Stomach (tissue), 9 donors: ENCODE data around the gene ANAPC4. TPM values are rescaled to one million over a fixed set of nuclear protein-coding genes. Genes with fewer than 3 reads are reported as not detected.

Experiments used
- DNase-seq, 2 donors: peaks; one replicate each; pipeline versions ENCODE4 v3.0.0 to v3.0.0-alpha.2; 2013 to 2019
- H3K27ac ChIP-seq, 5 donors: fragments of 200-600 bp in 4 of 5; sonication (generic) in 4 of 5; one replicate each; pipeline ENCODE4 v1.5.1; 2013 to 2019; ENCODE audit warnings: mild to moderate bottlenecking in 1 of 5, moderate library complexity in 1 of 5
- H3K27me3 ChIP-seq, 3 donors: fragments of 200-600 bp; sonication (generic); one replicate each; pipeline ENCODE4 v1.5.1; 2017 to 2019; ENCODE audit warnings: mixed run types in 1 of 3
- H3K36me3 ChIP-seq, 4 donors: fragments of 200-600 bp; sonication (generic); 1 replicate in 3 of 4; 2 replicates in 1 of 4; pipeline ENCODE4 v1.5.1; 2016 to 2019
- H3K4me1 ChIP-seq, 4 donors: fragments of 200-600 bp; sonication (generic); one replicate each; pipeline ENCODE4 v1.5.1; 2016 to 2019
- H3K4me3 ChIP-seq, 4 donors: fragments of 200-600 bp; sonication (generic) in 3 of 4; one replicate each; pipeline ENCODE4 v1.5.1; 2016 to 2019; ENCODE audit warnings: mild to moderate bottlenecking in 1 of 4
- H3K9me3 ChIP-seq, 4 donors: fragments of 200-600 bp; sonication (generic); one replicate each; pipeline ENCODE4 v1.5.1; 2016 to 2019
- EP300 ChIP-seq: sonication (generic); formaldehyde crosslinking; IDR thresholded peaks from one replicate; pipeline ENCODE4 v1.6.1; 2017; ENCODE audit warnings: antibody characterized with exemption
- POLR2A ChIP-seq, 4 donors: fragments of 450-650 bp; IDR thresholded peaks; one replicate each; pipeline ENCODE4 v1.6.1; 2016; ENCODE audit warnings: antibody characterized with exemption in 4 of 4, control low read depth in 2 of 4, mild to moderate bottlenecking in 1 of 4, moderate library complexity in 1 of 4
- POLR2AphosphoS5 ChIP-seq, 3 donors: sonication (generic); formaldehyde crosslinking; IDR thresholded peaks; one replicate each; pipeline ENCODE4 v1.6.1; 2016; ENCODE audit warnings: antibody characterized with exemption in 3 of 3
- WGBS, 5 donors: extraction: QIAGEN DNeasy Blood & Tissue Kit in 3 of 5; methylation state at CpG; one replicate each; pipeline versions ENCODE4 v1.1.5 to v1.1.7; 2013 to 2018; 5-methylcytosine and 5-hydroxymethylcytosine counted together
- intact Hi-C: fragments of 100-400 bp; cut with DNase I; formaldehyde crosslinking; loops from one replicate; pipeline ENCODE4 v1.15.1; 2023; ENCODE audit warnings: low total_unique reads
- polyA plus RNA-seq, 3 donors: library from polyadenylated mRNA; stranded (reverse); fragments of 200-250 nt; gene quantifications; one replicate each; pipeline ENCODE4 v1.2.3, GENCODE V29; 2013
- total RNA-seq, 5 donors: library from RNA; depleted of rRNA; stranded (reverse); fragments of >200 nt; gene quantifications; one replicate each; pipeline versions ENCODE4 v1.1.0 to v1.2.3, GENCODE V29; 2014 to 2016
- TF ChIP-seq, protein P1 (sequence below), 7 experiments: fragments of 450-650 bp in 4 of 7; fragments of 200-600 bp in 3 of 7; sonication (generic) in 3 of 7; IDR thresholded peaks; one replicate each; pipeline ENCODE4 v1.5.1; 2016 to 2019; ENCODE audit warnings: antibody characterized with exemption in 7 of 7, control low read depth in 2 of 7, mild to moderate bottlenecking in 1 of 7
- donor health status: healthy with polysubstance abuse.
- donor health status: Bipolar disorder and iron deficiency.
- donor health status: healthy.

The ANAPC4 gene
- total and polyA plus RNA-seq, 8 donors: 9.0 to 72.8 (median 27.0) TPM

DNA sequence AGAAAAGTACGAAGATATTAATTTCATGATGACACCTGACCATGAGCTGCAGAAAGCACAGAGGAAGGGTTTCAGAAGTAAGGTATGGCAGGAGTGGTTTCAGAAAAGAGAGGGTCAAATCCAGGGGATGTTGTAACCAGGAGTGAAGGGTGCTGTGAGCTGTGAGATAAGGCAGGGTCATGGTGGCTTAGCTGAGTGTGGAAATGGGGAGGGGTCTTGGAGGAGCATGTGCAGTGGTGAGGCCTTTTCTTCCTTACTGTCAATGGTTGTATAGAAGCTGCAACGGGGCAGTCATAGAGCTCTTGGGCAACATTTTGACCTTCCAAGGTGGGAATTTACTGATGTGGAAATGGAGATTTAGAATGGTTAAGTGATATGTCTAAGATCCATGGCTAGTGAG, 2.5 kb downstream of the ANAPC4 start:
- WGBS, 5 donors: 84 to 98% (median 93%) methylated on average over 2 of the region's 2 CpGs
- DNase-seq: no peak
- H3K9me3 ChIP-seq: no peaks in the 10 kb centered on the region
- H3K27me3 ChIP-seq: no peaks in the 10 kb centered on the region
- H3K4me3 ChIP-seq: no peak overlapping the region
- H3K4me1 ChIP-seq: peaks cover 4 to 34% (median 22%) of the 10 kb centered on the region in 4 donors
- H3K27ac ChIP-seq: no peak overlapping the region
- TF ChIP-seq POLR2AphosphoS5 (IDR thresholded peaks at IDR 0.05) (no peak), EP300 (no peak), POLR2A (IDR thresholded peaks at IDR 0.05) (no peak)
- TF ChIP-seq, protein P1, sequence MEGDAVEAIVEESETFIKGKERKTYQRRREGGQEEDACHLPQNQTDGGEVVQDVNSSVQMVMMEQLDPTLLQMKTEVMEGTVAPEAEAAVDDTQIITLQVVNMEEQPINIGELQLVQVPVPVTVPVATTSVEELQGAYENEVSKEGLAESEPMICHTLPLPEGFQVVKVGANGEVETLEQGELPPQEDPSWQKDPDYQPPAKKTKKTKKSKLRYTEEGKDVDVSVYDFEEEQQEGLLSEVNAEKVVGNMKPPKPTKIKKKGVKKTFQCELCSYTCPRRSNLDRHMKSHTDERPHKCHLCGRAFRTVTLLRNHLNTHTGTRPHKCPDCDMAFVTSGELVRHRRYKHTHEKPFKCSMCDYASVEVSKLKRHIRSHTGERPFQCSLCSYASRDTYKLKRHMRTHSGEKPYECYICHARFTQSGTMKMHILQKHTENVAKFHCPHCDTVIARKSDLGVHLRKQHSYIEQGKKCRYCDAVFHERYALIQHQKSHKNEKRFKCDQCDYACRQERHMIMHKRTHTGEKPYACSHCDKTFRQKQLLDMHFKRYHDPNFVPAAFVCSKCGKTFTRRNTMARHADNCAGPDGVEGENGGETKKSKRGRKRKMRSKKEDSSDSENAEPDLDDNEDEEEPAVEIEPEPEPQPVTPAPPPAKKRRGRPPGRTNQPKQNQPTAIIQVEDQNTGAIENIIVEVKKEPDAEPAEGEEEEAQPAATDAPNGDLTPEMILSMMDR (IDR thresholded peaks at IDR 0.05): no peak
- peaks cover 4 to 44% (median 36%) of the 10 kb centered on the region in 4 donors for H3K36me3 ChIP-seq
- intact Hi-C loops: no loop called here

DNA sequence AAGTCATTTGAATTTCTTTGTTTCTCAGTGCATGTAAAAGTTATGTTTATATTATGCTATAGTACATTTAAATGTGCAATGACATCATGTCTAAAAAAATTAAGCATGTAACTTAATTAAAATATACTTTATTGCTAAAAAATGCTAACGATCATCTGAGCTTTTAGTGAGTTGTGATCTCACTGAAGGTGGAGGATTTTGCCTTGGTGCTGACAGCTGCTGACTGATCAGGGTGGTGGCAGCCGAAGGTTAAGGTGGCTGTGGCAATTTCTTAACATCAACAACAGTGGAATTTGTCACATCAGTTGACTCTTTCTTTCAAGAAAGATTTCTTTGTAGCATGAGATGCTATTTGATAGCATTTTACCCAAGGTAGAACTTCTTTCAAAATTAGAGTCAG, 6.6 kb downstream of the ANAPC4 start:
- Histone ChIP-seq H3K9me3 (no peaks in the 10 kb centered on the region), H3K27me3 (no peaks in the 10 kb centered on the region), H3K4me1 (peaks cover 0 to 12% (median 7%) of the 10 kb centered on the region in 4 donors), H3K4me3 (no peak overlapping the region), H3K27ac (no peak overlapping the region), H3K36me3 (peaks cover 8 to 80% (median 75%) of the 10 kb centered on the region in 4 donors)
- DNase-seq: no peak
- 54 to 84% (median 67%) methylated on average over 2 of the region's 2 CpGs for WGBS, 5 donors
- intact Hi-C loops: no loop called here
- TF ChIP-seq POLR2A (IDR thresholded peaks at IDR 0.05) (no peak), POLR2AphosphoS5 (IDR thresholded peaks at IDR 0.05) (no peak), EP300 (no peak)
- TF ChIP-seq, protein P1 (IDR thresholded peaks at IDR 0.05): no peak

DNA sequence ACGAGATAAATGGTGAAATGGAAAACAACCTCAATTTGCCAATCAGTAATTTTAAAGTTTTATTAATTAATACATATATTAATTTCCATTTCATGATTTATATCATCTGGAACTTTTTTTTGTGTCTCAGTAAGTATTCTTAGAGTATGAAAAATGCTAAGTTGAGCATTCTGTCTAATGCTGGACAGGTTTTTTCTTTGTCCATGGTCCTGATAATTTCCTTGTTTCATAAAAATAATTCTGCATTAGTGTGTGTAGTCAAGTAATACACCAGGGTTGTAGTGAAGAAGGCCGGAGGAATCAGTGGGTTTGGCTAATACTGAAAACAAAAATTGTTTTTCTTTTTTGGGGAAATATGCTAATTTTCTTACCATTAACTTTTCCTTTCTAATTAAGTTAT, 9.9 kb downstream of the ANAPC4 start:
- WGBS, 5 donors: 91 to 97% (median 95%) methylated on average over 2 of the region's 2 CpGs
- H3K36me3 ChIP-seq: peaks cover 18 to 96% (median 92%) of the 10 kb centered on the region in 4 donors
- DNase-seq: no peak
- no peak overlapping the region for H3K27ac ChIP-seq
- H3K9me3 ChIP-seq: no peaks in the 10 kb centered on the region
- no peaks in the 10 kb centered on the region for H3K27me3 ChIP-seq
- no peaks in the 10 kb centered on the region for H3K4me1 ChIP-seq
- H3K4me3 ChIP-seq: no peak overlapping the region
- TF ChIP-seq, protein P1 (IDR thresholded peaks at IDR 0.05): no peak
- no peak for TF ChIP-seq POLR2A (IDR thresholded peaks at IDR 0.05)
- no peak for TF ChIP-seq POLR2AphosphoS5 (IDR thresholded peaks at IDR 0.05)
- no peak for TF ChIP-seq EP300
- intact Hi-C loops: no loop called here

DNA sequence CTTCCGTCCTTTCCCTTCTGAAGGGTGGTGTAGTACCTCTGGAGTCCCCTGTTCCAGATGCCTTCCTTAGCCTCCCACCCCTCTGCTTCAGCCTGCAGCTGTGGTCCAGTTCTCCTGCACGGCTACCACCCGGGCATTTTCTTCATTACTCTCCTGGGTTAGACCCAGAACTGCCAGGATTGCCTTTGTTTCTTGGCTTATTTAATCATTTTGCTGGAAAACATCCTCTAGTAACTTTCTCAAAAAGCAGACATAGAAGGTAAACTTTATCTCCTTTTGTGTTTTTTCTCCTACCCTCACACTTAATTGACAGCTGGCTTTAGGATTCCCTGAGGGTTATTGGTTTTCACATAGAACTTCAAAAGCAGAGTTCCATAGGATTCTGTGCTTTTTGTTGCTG, 20.2 kb downstream of the ANAPC4 start:
- 94 to 98% (median 98%) methylated on average over 3 of the region's 3 CpGs for whole genome bisulfite sequencing, 5 donors
- peaks cover 0 to 8% (median 2%) of the 10 kb centered on the region in 4 donors for H3K9me3 ChIP-seq
- H3K36me3 ChIP-seq: peaks cover 45 to 100% (median 100%) of the 10 kb centered on the region in 4 donors
- intact Hi-C loops: no loop called here
- TF ChIP-seq EP300: no peak
- H3K27ac ChIP-seq: no peak overlapping the region
- H3K27me3 ChIP-seq: no peaks in the 10 kb centered on the region
- no peak overlapping the region for H3K4me3 ChIP-seq
- H3K4me1 ChIP-seq: no peaks in the 10 kb centered on the region
- no peak for DNase-seq

DNA sequence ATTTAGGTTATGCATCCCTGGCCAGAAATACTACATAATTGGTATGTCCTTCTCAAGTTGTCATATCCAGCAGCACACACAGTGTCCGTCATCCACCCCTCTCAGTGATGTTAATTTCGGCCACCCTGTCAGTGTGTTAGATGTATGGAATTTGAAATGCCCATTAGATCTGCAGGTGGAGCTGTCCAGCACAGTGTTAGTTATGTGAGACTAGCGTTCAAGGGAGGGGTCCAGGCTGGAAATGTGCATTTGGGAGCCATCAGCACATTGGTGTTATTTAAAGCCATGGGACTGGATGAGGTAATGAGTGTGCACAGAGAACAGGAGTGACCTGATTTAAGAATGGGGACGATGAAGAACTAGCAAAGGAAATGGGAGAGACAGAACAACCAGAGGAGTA, 22.4 kb downstream of the ANAPC4 start:
- no peak for DNase-seq
- Histone ChIP-seq H3K36me3 (peaks cover 39 to 99% (median 98%) of the 10 kb centered on the region in 4 donors), H3K4me1 (no peaks in the 10 kb centered on the region), H3K27me3 (no peaks in the 10 kb centered on the region), H3K9me3 (peaks cover 0 to 8% (median 2%) of the 10 kb centered on the region in 4 donors), H3K27ac (no peak overlapping the region), H3K4me3 (no peak overlapping the region)
- TF ChIP-seq, protein P1 (IDR thresholded peaks at IDR 0.05): no peak
- TF ChIP-seq POLR2AphosphoS5 (IDR thresholded peaks at IDR 0.05) (no peak), POLR2A (IDR thresholded peaks at IDR 0.05) (no peak), EP300 (no peak)
- WGBS, 5 donors: 90 to 96% (median 93%) methylated on average over 4 of the region's 4 CpGs
- intact Hi-C loops: no loop called here
